Embryonic facial prominence (tissue), 1 donor: ENCODE results near the gene SLC1A1.

Source experiments
- DNase-seq: peaks from one replicate; pipeline ENCODE4 v3.0.0-alpha.2; 2016; ENCODE audit errors: extremely low spot score

Gene SLC1A1

GRCh38 chr9:4618700-4619099 is 128.4 kb downstream of the SLC1A1 start:
- no peak for DNase-seq

- DNase-seq = no peak
These were observed 129.9 kb downstream of the SLC1A1 start for GRCh38 chr9:4620057-4620765.

- no peak for DNase-seq
These were observed 130.8 kb downstream of the SLC1A1 start for GRCh38 chr9:4620881-4621555.

GRCh38 chr9:4622016-4622415 is 131.7 kb downstream of the SLC1A1 start:
- DNase-seq = no peak

- no peak for DNase-seq
These were observed 140.6 kb downstream of the SLC1A1 start for GRCh38 chr9:4630836-4631235.
